HG03108 (cell line): ENCODE results near the gene CCDC7.
A peak's percentile ranks its signal among the peaks of the same experiment; 100 is the strongest.
"Not testable (repeated sequence)": the region's sequence is repeated elsewhere in the genome, so short reads cannot be mapped to it uniquely, and the experiment has no call there.

Experiments
- ATAC-seq: cut with Tn5 transposase; IDR thresholded peaks from one replicate; pipeline ENCODE4 v1.9.1; 2021; ENCODE audit warnings: moderate library complexity; ENCODE audit not compliant: unreplicated experiment

The CCDC7 gene

GRCh38 chr10:32548208-32548607 is 102.3 kb downstream of the CCDC7 start:
- no peak for ATAC-seq

- no peak for ATAC-seq
Measured at GRCh38 chr10:32556783-32557395, 110.9 kb downstream of the CCDC7 start.

DNA sequence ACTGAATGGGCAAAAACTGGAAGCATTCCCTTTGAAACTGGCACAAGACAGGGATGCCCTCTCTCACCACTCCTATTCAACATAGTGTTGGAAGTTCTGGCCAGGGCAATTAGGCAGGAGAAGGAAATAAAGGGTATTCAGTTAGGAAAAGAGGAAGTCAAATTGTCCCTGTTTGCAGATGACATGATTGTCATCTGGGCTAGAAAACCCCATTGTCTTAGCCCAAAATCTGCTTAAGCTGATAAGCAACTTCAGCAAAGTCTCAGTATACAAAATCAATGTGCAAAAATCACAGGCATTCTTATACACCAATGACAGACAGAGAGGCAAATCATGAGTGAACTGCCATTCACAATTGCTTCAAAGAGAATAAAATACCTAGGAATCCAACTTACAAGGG is 116.8 kb downstream of the CCDC7 start:
- ATAC-seq: not testable (repeated sequence)

DNA sequence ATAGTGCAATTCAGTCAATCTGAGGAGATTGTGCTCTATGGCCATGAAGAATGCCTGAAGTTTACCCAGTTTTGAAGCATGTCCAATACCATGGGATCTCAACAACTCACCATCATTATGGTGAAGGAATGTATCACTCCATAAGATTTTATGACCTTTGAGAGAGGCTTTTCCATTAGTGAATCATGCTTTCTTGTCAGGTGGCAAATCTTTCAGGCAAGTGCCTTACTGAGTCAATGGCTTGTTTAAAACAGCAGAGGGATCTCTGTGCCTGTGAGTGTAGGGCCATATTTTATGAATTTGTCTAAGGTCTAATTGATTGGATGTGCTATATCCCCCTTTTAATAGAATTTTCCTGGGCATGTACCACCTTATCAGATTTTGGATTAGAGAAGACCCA is 131.5 kb downstream of the CCDC7 start:
- no peak for ATAC-seq

DNA sequence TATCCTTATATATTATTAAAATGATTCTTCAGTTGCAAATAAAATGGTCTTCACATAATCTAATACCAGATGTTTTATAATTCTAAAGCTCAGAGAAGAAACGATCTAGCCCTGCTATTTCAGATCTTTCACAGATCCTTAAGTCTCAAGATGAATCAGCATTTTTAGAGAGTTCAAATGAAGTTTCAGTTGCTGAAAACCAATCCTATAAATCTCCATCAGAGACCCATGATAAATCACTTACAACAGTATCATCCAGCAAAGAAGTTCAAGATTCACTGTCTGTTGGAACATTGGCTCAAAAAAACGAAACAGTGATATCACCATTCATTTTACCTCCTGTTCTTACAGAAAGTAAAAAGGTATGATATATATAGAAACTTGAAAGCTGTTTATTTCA is 137.0 kb downstream of the CCDC7 start:
- ATAC-seq: no peak

- not testable (repeated sequence) for ATAC-seq
Measured at GRCh38 chr10:32598022-32598421, 152.1 kb downstream of the CCDC7 start.

GRCh38 chr10:32600317-32600716 is 154.4 kb downstream of the CCDC7 start:
- ATAC-seq: no peak

DNA sequence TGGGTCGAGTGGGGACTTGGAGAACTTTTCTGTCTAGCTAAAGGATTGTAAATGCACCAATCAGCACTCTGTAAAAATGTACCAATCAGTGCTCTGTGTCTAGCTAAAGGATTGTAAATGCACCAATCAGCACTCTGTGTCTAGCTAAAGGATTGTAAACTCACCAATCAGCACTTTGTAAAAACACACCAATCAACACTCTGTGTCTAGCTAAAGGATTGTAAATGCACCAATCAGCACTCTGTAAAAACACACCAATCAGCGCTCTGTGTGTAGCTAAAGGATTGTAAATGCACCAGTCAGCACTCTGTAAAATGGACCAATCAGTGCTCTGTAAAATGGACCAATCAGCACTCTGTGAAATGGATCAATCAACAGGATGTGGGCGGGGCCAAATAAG is 155.6 kb downstream of the CCDC7 start:
- not testable (repeated sequence) for ATAC-seq

- no peak for ATAC-seq
Measured at GRCh38 chr10:32605787-32606186, 159.8 kb downstream of the CCDC7 start.

GRCh38 chr10:32610543-32610942 is 164.6 kb downstream of the CCDC7 start:
- ATAC-seq: not testable (repeated sequence)

- ATAC-seq: no peak
Measured at GRCh38 chr10:32616438-32616837, 170.5 kb downstream of the CCDC7 start.

GRCh38 chr10:32618482-32618881 is 172.5 kb downstream of the CCDC7 start:
- no peak for ATAC-seq

GRCh38 chr10:32621969-32622368 is 176.0 kb downstream of the CCDC7 start:
- no peak for ATAC-seq

- no peak for ATAC-seq
Measured at GRCh38 chr10:32622409-32622808, 176.5 kb downstream of the CCDC7 start.

DNA sequence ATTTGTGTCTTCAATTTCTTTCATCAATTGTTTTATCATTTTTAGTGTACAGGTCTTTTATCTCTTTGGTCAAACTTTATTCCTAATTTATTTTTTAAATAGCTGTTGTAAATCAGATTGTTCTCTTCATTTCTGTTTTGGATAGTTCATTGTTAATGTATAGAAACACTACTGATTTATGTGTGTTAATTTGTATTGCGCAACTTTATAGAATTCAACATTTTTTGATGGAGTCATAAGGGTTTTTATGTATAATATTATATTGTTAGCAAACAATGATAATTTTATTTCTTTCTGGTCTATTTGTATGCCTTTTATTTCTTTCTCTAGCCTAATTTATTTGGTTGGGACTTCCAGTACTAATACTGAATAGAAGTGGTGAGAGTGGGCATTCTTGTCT is 181.2 kb downstream of the CCDC7 start:
- ATAC-seq: no peak

DNA sequence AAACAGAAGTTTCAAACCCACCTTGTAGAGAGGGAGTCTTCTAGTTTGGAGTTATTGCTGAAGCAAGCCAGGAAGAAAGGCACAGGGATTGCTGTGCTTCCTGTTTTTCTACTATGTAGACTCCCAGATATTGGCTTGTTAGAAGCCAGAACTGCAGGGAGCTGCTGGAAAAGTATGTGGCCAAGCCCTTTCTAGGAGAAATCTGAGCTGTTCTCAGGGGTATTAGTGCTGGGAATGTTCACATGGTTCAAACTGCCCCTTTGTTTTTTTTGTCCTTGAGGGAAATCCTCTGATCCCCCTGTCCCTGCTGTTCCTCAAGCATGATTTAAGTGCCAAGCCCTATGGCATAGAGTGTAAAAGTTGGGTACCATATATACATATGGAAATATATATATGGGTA is 184.0 kb downstream of the CCDC7 start:
- ATAC-seq: no peak

DNA sequence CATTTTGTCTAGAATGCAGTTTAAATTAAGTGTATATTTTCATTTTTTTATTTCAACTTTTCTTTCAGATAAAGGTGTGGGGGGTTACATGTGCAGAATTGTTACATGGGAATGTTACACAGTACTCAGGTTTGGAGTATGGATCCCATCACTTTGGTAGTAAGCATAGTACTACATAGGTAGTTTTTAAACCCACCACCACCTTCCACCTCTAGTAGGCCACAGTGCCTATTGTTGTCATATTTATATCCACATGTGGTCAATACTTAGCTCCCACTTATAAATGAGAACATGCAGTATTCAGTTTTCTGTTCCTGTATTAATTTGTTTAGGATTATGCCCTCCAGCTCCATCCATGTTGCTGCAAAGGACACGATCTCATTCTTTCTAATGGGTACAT is 200.6 kb downstream of the CCDC7 start:
- ATAC-seq: no peak

DNA sequence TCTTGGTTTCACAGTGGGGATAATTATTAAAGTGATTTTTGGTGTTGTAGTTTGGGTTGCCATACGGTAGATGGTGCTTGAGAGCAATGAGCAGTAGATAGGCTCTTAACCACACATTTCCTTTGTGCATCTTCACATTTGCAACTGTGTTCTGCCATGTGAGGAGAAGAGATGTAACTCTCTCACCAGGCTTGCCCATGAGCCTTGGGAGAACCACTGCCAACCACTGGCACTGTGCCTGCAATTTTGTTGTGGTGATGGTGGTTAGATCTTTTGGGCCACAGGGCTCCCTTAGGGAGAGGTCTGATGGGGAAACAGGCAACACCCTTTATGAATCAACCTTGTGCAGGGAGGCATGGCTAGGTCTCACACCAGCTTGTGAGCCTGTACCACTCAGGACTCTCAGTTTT is 204.3 kb downstream of the CCDC7 start:
- ATAC-seq: peak; percentile 74

GRCh38 chr10:32657430-32657829 is 211.5 kb downstream of the CCDC7 start:
- ATAC-seq: not testable (repeated sequence)

DNA sequence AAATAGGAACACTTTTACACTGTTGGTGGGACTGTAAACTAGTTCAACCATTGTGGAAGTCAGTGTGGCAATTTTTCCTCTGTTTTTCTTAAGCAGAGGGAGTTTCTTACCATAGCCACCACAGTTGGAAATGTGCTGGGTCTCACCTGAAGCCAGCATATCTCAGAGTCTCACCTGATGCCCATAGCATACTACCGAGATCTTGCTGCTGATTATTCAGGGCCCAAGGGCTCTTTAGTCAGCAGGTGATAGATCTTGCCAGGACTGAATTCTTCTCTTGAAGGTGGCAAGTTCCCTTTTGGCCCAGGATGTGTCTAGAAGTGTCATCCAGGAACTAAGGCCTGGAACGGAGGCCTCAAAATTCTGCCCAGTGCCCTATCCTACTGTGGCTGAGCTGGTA is 215.4 kb downstream of the CCDC7 start:
- ATAC-seq: no peak

DNA sequence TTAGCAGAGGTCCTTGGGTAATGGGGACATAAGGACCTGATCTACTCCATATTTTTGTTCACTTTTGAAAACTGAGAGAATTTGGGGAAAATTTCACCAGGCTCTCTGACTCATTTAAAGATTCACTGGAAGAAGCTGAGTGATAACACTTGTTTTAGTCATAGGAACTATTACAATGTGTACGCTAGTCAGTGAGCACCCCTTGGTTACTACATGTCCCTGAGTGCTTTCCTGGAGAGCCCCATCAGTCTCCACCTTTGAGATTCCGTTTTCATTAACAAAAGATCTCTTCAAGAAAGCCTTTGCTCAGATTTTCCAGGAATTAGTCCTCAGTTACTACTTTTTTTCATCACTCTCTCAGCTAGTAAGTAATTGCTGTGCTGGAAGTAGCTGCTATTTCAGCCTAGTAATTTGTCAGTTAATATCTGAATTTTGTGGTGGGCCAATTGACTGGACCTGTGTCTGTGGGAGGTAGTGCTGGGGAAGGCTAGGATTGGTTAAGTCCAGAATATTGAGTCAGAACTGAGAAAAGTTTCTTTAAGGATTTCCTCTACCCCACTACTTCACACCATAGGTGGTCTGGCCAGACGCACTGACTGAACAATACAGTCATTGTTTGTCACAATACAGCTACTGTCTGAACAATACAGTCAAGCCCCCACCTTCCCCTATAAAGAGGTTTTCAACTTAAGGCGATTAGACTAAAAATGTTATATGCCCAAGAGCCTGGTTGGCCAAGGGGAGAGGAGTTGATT is 235.0 kb downstream of the CCDC7 start:
- no peak for ATAC-seq

DNA sequence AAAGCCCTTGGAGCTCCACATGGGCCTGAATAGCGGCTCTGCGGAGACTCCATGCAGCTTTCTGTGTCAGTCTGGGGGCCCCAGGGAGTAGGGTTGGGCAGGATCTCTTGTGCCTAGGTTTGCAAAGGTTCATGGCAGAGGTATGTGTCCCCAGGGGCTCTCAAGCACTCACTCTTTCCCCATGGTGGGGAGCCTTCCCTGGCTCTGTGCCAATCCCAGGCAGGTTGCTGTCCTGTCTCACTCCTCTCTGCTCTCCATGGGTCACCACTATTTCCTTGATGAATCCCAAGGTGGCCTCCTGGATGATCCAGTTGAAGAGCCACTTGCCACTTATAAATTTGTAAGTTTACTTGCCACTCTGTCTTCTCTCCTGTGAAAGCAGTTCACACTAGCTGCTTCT is 238.4 kb downstream of the CCDC7 start:
- ATAC-seq: no peak

DNA sequence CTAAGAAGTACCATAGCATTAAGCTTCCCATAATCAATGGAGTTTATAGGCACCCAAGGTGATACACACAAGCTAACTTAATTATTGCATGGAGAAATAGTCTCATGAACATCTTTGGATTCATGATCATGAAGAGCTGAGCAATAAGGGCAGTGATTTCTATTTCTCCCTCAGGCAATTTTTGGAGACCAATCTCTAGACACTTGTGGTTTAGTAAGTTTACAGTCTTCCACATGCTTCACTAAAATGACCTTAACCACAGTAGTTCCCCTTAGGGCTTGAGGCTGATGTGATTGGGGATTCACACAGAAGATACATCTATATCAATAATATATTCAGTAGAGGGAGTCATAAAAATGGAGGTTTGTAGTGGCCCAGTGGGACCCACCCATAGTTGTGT is 241.2 kb downstream of the CCDC7 start:
- ATAC-seq: no peak
